GM18499 (cell line): ENCODE results near the gene WFDC12.

Experiments
- ATAC-seq: cut with Tn5 transposase; IDR thresholded peaks from one replicate; pipeline ENCODE4 v1.9.1; 2021; ENCODE audit warnings: moderate number of reproducible peaks; ENCODE audit not compliant: insufficient read depth, unreplicated experiment

Gene WFDC12

GRCh38 chr20:45115829-45116228 lies 8.4 kb downstream of the WFDC12 start:
- no peak for ATAC-seq

GRCh38 chr20:45115386-45115774 lies 8.9 kb downstream of the WFDC12 start:
- no peak for ATAC-seq

- no peak for ATAC-seq
These were observed 9.5 kb downstream of the WFDC12 start, which contains the start of gene WFDC5 for GRCh38 chr20:45114465-45115385. TSS of gene WFDC5 (minus strand) at chr20:45115174. CDS start at chr20:45115083, 91 bp downstream.

GRCh38 chr20:45113865-45114264 lies 10.4 kb downstream of the WFDC12 start:
- no peak for ATAC-seq

GRCh38 chr20:45112754-45113153 lies 11.5 kb downstream of the WFDC12 start:
- ATAC-seq = no peak

GRCh38 chr20:45111799-45112471 lies 12.3 kb downstream of the WFDC12 start:
- no peak for ATAC-seq

GRCh38 chr20:45111285-45111684 lies 13.0 kb downstream of the WFDC12 start:
- ATAC-seq = no peak

GRCh38 chr20:45110301-45110700 lies 14.0 kb downstream of the WFDC12 start:
- no peak for ATAC-seq

- ATAC-seq = no peak
These were observed 14.6 kb downstream of the WFDC12 start for GRCh38 chr20:45109634-45110033.

- ATAC-seq = no peak
These were observed 18.9 kb downstream of the WFDC12 start for GRCh38 chr20:45105317-45105716.

GRCh38 chr20:45104786-45105185 lies 19.5 kb downstream of the WFDC12 start:
- ATAC-seq = no peak

- no peak for ATAC-seq
These were observed 21.2 kb downstream of the WFDC12 start for GRCh38 chr20:45103072-45103471.

GRCh38 chr20:45101333-45101850 lies 22.9 kb downstream of the WFDC12 start:
- no peak for ATAC-seq

GRCh38 chr20:45100563-45101245 lies 23.6 kb downstream of the WFDC12 start, which contains the start of gene KCNS1:
TSS of gene KCNS1 (minus strand) at chr20:45101127. CDS start at chr20:45099236, 1,891 bp downstream.
- no peak for ATAC-seq

GRCh38 chr20:45098103-45098773 lies 26.0 kb downstream of the WFDC12 start:
- no peak for ATAC-seq

GRCh38 chr20:45097485-45098102 lies 26.7 kb downstream of the WFDC12 start:
- no peak for ATAC-seq

GRCh38 chr20:45096781-45097180 lies 27.5 kb downstream of the WFDC12 start:
- no peak for ATAC-seq

- no peak for ATAC-seq
These were observed 28.4 kb downstream of the WFDC12 start for GRCh38 chr20:45095805-45096238.

GRCh38 chr20:45094864-45095574 lies 29.2 kb downstream of the WFDC12 start:
- ATAC-seq = no peak
